ENCODE results near the gene COL6A2.
"Not testable (repeated sequence)": the region's sequence is repeated elsewhere in the genome, so short reads cannot be mapped to it uniquely, and the experiment has no call there.

The COL6A2 gene

GRCh38 chr21:46060596-46061061, 37.3 kb upstream of the COL6A2 start:
- no peak for DNase-seq

DNA sequence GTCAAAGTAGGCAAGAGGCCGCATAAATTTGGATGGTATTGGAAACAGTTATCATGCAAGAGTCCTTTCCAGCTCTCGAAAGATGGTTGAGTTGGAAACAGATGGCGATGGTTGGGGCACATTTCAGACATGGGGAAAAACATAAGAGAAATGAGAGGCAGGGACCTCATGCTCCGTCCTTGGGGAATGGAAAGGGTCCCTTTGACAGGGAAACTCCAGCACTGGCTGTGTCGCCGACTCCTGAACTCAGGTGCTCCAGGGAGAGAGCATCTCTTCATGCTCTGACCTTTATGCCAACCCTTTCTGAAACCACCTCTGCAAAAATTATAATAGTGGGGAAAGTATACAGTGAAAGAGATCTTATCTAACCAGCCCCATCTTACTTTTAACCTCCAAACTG, 36.8 kb upstream of the COL6A2 start:
- DNase-seq, result no peak

GRCh38 chr21:46061518-46061917, 36.4 kb upstream of the COL6A2 start:
- no peak for DNase-seq

- no peak for DNase-seq
Observed at GRCh38 chr21:46061950-46062349, 36.0 kb upstream of the COL6A2 start.

GRCh38 chr21:46062471-46063211, 35.3 kb upstream of the COL6A2 start:
- no peak for DNase-seq

- no peak for DNase-seq
Observed at GRCh38 chr21:46063227-46063626, 34.7 kb upstream of the COL6A2 start.

- DNase-seq, result no peak
Observed at GRCh38 chr21:46063734-46064680, 33.9 kb upstream of the COL6A2 start.

DNA sequence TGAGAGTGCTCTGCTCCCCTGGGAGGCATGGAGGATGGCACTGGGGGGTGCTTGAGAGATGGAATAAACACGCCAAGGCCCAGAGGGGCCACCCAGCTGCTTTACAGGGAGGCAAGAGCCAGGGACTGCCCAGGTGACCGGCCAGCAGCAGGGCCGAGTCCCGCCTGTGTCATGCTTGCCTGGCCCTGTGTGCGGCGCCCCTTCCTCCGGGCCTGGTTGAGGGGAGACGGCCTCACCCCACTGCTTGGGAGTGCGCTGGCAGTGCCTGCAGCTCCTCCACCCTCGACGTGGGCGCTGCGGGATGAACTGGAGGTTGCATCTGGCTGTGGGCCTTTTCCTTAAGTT, 33.1 kb upstream of the COL6A2 start:
- DNase-seq, result no peak

DNA sequence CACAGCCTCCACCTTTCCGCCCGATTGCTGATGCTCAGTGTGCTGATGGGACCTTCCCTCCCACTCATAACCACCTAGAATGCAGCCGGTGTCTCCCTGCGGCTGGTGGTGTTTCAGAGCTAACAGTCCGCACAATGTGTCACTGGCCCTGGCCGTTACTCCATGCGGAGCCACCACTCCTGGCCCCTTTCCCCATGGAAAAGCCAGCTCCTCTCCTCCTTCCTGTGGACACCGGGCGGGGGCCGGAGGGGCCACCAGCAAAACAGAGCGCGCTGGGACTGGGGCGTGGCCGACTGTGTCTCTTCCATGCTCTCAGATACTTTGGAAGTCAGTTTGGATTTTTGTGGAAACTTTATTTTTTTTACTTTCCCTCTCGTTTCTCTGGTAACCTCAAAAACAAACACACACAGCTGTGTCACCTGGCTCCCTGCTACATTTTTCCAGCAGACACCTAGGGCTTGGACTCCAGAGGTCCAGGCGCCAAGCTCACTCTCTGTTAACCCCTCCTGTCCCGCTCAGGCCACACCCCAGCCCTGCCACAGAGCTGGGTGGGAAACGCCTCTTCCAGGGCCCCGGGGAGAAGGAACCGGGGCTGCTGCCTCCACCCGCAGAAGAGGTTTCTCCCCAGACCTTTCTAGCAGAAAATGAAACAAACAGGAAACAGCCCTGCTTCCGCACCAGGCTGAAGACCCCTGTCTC, 32.5 kb upstream of the COL6A2 start:
- DNase-seq, result no peak

DNA sequence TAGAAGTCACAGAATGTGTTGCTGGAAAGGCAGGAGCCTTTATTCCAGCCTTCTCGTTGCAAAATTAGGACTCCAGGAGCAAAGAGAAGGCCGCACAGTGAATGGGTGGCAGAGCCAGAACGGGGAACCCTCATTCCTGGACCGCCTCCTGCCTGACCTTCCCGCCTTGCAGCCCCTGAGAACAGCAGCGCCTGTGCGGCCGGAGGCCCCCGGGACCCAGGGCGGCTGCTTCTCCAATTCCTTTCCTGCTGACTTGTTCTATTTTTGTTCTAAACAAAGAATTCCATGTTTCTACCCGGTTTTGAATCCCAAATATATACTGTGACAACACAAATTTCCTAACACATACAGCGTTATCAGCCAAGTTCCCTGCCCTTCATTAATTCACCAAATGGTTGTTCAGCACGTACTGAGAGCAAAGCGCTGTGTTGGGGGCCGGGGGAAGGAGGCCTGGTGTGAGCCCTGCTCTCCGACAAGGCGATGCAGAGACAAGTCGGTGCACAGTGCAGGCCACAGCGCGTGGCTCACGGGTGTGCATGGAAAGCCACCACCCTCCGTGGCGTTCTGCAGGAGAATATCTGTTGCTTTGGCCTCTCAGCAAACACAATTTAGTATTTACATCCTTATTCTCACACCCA, 31.9 kb upstream of the COL6A2 start:
- DNase-seq, result no peak

GRCh38 chr21:46066591-46067331, 31.2 kb upstream of the COL6A2 start:
- no peak for DNase-seq

DNA sequence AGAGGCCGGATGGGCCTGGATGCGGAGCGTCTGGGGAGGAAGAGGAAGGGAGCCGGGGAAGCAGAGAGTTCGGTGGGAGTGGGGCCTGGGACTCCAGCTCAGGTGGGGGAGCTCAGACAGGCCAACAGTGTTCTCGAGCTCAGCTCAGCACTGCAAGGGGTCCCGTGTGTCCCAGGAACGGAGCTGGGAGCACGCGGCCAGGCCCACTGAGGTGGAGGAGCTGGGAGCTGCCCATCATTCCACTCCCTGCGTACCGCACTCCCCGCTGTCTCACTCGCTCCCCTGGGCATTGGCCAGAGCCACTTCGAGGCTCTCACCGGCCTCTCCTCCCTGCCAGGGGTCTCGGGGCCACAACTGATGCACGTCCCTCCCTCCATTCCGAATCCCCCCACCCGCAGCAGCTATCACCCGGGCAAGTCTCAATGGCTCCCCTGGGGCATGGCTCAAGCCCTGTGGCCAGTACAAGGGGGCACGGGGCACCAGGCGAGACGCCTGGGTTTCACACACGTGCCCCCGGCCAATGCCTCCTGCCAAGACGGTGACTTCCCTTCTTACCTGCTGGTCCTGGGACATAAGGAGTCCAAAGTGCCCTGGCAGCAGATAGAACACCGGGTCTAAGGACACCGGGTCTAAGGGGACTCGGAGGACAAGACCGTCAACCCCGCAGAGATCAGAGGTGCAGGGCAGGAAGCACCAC, 30.3 kb upstream of the COL6A2 start:
- DNase-seq, result no peak

DNA sequence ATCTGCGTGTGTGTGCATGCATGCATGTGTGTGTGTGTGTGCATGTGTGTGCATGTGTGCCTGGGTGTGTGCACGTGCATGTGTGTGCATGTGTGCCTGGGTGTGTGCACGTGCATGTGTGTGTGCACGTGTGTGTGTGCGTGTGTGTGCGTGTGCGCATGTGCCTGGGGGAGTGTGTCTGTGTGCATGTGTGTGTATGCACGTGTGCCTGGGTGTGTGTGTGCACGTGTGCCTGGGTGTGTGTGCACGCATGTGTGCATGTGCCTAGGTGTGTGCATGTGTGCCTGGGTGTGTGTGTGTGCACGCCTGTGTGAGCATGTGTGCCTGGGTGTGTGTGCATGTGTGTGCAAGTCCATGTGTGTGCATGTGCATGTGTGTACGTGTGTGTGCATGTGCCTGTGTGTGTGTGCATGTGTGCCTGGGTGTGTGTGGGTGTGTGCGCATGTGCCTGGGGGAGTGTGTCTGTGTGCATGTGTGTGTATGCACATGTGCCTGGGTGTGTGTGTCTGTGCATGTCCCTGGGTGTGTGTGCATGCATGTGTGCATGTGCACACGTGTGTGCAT, 29.3 kb upstream of the COL6A2 start:
- no peak for DNase-seq

DNA sequence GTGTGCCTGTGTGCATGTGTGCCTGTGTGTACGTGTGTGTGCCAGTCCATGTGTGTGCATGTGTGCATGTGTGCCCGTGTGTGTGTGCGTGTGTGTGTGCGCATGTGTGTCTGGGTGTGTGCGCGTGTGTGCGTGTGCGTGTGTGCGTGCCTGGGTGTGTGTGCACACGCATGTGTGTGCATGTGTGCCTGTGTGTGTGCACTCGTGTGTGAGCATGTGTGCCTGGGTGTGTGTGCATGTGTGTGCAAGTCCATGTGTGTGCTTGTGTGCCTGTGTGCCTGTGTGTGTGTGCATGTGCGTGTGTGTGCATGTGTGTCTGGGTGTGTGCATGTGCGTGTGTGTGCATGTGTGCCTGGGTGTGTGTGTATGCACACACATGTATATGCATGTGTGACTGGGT, 28.7 kb upstream of the COL6A2 start:
- DNase-seq, result no peak

- DNase-seq, result no peak
Observed at GRCh38 chr21:46069719-46070279, 28.1 kb upstream of the COL6A2 start.

GRCh38 chr21:46071082-46071481, 26.8 kb upstream of the COL6A2 start:
- DNase-seq, result no peak

DNA sequence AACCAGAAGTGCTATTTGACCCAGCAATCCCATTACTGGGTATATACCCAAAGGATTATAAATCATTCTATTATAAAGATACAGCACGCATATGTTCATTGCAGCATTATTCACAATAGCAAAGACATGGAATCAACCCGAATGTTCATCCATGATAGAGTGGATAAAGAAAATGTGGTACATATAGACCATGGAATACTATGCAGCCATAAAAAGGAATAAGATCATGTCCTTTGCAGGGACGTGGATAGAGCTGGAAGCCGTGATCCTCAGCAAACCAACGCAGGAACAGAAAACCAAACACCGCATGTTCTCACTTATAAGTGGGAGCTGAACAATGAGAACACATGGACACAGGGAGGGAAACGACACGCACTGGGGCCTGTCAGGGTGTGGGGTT, 21.2 kb upstream of the COL6A2 start:
- not testable (repeated sequence) for DNase-seq

DNA sequence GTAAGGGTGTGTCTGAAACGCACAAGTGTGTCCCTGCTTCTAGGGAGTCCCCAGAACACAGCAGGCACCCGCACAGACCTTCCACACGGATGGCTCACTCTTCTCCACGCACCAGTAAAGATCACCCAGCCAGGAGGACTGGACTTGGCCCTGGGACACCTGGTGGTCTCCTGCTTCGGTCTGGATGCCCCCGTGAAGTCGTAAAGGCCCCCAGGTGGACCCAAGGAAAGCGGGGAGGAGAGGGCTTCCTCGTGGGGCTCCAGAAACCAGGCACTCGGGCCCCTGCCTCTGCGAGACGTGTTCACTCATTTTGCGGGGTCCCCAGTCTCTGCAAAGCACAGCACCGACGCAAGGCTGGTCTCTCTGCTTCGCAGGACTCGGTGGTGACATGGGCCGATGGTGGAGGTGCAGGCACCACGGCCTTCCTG, 20.2 kb upstream of the COL6A2 start:
- DNase-seq, result no peak

DNA sequence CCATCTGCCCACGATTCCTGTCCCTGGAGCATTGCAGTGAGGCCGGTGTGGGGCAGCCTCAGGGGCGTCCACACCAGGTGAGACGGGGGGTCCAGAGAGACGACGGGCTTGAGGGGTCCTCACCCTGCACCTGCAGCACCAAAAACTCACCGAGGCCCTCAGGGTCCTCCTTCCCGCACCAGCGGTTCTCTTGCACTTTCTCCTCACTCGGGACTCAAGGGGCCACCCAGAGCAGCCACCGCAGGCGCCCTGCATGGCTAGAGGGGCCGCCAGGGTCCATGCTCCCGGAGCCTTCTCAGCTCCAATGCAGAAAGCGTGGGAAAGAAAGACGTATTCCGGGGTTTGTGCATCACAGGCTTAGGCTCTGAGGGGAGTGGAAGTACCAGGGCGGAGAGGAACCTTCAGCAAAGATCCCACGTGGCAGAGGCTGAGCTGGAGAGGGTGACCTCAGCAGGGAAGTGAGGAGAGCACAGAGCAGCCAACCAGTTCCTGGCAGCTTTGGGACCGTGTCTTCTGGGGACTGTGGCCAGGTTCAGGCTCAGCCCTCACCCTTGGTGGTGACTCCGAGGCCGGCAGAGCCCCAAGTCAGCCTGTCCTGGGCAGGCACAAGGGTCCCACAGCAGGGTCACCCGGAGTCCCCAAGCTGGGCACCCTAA, 19.5 kb upstream of the COL6A2 start:
- no peak for DNase-seq
